Stimulated activated CD8-positive, alpha-beta memory T cell treated with anti-CD3 and anti-CD28 coated beads, Interleukin-15, amount 100 ng/mL, for 48 hours (primary cell): ENCODE data around the gene KLK6.

Experiments
- DNase-seq, 2 donors: peaks; one replicate each; pipeline ENCODE4 v3.0.0-alpha.2; 2020; ENCODE audit warnings: low read depth in 2 of 2

KLK6 gene

DNA sequence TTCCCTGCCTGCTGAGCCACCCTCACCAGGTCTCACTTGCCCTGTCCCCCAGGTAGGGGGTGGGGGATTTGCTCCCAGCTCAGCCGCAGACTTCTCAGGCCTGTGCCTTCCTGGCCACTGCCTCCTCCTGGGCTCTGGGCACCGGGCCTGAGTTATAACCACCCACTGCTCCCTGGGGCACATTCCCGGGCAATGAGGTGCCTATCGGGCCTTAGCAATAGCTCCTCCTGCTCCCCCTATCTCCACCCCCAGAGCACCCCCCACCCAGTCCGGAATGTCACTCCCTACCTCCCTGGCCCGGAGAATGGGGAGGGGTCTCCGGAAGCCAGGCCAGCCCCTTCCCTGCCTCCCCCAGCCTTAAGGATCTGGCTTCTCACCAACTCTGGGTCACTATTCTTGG is 16.5 kb downstream of the KLK6 start, which contains the start of gene KLK5:
KLK5 (minus strand) TSS at position 129 of the 400 bp plus-strand sequence. CDS start 381 bp downstream, outside the sequence.
- no peak for DNase-seq

- no peak for DNase-seq
Measured at GRCh38 chr19:50949861-50950260, 19.5 kb downstream of the KLK6 start.

GRCh38 chr19:50947123-50947522 is 22.3 kb downstream of the KLK6 start:
- DNase-seq, result no peak

DNA sequence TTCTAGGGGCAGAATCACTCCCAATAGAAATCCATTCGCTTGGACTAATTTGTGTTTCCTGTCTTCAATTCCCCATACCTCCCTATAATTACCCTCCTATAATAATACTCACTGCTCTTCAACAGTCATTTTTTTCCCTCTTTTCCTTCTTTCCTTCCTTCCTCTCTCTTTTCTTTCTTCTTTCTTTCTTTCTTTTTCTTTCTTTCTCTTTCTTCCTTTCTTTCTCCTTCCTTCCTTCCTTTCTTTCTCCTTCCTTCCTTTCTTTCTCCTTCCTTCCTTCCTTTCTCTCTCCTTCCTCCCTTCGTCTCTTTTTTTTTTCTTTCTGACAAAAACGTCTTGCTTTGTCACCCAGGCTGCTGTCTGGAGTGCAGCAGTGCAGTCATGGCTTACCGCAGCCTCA is 24.6 kb downstream of the KLK6 start:
- no peak for DNase-seq

DNA sequence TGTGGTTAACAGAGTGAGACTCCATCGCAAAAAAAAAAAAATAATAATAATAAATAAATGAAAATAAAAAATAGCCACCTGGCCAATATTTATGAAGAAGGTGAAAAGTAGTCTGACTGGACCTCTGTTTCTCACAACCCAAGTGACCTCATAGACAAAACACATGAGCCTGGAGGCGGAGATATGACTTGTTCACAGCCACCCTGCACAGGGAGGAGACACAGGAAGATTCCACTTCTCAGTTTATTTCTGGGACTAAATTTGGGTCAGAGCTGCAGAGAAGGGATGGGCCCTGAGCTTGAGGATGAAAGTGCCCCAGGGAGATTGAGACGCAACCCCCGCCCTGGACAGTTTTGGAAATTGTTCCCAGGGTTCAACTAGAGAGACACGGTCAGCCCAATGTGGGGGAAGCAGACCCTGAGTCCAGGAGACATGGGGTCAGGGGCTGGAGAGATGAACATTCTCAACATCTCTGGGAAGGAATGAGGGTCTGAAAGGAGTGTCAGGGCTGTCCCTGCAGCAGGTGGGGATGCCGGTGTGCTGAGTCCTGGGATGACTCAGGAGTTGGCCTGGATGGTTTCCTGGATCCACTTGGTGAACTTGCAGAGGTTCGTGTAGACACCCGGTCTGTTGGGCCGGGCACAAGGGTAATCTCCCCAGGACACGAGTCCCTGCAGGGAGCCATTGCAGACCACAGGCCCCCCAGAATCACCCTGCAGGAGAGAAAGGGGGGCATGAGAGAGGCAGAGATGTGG is 26.1 kb downstream of the KLK6 start:
- DNase-seq, result no peak

DNA sequence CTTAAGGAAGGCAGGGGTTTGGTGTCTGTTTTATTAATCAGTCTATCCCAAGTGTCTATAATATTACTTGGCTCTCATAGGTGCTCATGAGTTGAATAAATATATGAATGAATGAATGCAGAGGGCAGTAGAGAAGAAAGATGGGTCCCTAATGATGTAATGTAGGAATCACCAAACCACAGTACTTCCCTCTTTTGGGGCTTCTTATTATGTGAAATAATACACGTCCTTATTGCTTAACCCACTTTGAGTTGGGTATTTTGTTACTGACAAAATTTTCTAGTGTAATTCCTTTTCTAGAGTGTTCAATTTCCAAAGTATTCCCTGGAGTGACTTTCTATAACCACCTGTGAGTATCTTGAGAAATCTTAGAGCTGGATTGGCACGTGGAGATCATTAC is 29.8 kb downstream of the KLK6 start:
- DNase-seq, result no peak

- no peak for DNase-seq
Measured at GRCh38 chr19:50933640-50934039, 35.8 kb downstream of the KLK6 start.

- DNase-seq, result no peak
Measured at GRCh38 chr19:50932690-50933083, 36.7 kb downstream of the KLK6 start.

- DNase-seq, result no peak
Measured at GRCh38 chr19:50932018-50932689, 37.2 kb downstream of the KLK6 start.

DNA sequence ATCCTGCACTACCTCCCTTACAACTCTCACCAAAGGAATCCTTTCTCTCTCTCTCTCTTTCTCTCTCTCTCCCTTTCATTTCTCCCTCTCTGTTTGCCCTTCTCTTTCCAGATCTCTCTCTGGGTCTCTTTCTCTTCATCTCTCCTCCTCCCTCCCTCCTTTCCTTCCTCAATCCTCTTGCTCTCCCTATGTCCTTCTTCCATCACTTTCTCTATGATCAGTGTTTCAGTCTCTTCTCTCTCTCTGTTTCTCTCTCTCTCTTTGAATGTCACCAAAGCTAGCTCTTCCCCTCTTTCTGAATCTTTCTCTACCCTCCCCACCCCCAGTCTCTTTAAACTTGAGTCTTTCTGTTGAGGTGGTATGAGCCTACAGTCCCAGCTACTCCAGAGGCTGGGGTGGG is 38.4 kb downstream of the KLK6 start:
- no peak for DNase-seq

DNA sequence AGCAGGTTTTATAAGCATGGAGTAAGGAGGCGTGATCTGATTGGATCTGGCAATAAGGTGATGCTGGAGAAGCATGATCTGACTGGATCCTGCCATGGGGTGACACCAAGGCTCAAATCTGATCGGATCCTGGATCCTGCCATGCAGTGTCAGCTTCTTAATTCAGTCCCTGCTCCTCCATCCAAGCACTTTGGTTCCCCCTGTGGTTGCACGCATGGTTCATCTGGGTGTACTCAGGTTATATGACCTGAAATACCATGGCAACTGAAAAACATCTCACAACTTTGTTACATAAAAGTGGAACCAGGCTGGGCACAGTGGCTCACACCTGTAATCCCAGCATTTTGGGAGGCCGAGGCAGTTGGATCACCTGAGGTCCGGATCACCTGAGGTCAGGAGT is 40.6 kb downstream of the KLK6 start:
- DNase-seq, result no peak

DNA sequence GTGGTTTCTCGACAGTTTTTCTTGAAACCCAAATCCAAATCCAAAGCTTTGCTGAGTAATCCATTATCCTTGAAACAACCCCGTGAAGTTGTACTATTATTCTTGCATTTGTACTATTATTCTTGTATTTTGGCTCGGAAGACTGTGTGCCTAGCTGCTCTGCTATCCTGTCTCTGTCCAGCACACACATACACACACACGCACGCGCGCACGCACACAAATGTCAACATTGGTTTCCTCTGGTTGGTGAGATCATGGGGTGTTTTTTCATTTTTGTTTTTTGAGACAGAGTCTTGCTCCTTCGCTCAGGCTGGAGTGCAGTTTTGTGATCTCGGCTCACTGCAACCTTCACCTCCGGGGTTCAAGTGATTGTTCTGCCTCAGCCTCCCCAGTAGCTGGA is 43.2 kb downstream of the KLK6 start:
- DNase-seq, result no peak

DNA sequence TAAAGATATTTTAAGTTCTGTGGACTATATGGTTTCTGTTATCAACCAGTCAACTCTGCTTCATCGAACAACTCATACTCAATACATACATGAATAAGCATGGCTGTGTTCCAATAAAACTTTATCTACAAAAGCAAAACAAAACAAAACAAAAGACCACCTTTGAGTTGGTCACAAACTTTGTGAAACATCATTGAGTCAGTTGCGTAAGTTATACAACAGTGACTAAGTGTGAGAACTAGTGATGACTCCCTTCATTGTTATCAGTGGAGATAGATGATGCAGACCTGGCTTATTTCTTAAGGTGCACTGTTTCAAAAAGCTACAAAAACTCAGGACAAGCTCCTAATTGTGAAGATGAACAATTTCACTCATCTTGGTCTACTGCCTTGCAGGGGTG is 43.7 kb downstream of the KLK6 start:
- DNase-seq, result no peak

DNA sequence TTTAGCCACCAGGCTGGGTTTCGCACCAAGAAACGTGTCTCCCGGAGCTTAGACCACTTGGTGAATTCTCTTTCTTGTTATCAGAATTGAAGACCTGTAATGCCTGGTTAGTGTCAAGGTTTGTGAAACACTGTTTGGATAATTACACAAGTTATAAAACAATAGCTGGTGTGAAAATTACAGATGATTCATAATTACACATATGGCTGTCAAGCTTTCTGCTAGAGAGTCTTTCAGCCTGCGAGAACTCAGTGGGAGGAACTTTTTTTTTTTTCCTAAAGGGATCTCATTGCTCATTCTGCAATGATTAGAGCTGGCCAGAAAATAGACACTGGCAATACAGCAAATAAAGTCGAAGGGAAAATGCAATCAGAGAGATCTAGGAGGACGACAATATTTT is 44.8 kb downstream of the KLK6 start:
- DNase-seq, result no peak

DNA sequence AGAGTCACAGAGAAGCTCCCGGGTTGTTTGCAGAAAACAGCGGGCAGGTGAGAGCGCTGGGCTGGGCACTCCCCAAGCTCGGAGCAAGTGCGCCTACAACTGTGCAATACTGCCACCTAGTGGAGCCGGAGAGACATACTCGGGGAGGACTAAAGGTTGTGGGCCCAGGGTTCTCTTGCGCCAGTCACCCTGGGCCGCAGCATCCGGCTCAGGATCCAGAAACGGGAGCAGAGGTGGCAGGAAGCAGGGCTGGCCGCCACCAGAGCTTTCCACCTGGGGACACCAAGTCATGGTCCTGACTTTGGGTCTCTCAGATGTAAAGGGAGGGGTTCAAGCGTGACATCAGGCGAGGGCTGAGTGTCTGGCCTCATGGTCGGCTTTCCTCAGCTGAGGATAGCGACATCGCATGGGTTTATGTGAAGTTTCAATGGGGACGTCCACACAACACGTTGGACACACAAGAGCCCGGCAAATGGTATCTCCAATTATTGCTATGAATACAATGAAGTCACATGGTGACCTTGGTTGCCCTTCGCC is 47.0 kb downstream of the KLK6 start:
- DNase-seq, result peak; percentile 49 to 58

DNA sequence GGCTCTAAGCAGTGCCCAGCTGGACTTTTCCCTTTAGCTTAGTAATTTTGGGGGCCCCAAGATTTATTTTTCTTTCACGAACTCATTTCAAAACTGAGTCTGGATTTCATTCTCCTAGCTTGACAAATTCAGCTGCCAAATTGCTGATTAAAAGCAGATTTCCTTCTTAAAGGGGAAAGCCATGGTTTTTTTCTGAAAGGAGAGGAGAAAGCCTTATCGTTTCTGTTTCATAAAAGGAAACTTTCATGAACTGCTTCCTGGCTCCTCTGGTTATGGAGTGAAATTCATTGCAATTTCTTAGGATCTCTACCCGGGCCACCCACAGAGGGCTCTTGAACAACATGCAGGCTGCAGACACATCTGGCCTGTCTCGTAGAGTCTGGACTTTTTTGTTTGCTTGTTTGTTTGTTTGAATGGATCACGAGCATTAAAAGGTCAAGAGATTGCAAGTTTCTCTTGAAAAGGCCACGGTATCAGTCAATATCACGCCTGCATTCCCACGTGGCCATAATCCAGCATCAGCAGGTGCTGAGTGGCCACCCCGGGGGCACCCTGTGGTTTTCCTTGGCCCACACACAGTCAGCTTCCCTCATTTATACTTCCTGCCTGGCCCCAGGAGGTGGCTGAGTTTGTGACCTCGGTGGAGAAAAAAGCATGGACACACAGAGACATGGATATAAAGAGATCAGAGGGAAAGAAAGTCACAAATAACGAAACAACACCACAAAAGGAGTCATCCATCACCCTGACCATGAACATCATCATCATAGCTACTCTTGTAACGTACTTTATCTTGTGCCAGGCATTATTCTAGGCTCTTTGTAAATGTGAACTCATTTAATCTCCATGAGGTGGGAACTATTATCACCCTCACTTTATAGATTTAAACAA is 47.7 kb downstream of the KLK6 start:
- DNase-seq, result no peak

DNA sequence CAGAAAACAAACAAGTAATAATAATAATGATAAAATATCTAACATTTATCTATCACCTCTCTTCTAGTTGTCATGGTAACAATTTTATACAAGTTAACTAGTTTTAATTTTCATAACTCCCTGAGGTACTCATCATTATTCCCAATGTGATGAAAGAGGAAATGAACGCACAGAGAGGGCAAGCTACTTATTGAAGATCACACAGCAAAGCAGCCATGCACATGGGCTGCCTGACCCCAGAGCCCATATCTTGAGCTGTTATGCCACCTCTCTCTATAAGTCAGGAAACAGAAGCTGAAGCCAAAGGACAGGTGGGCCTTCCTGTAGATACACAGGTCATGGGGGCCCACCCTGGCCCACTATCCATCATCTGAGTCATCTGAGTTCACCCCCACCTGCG is 53.3 kb downstream of the KLK6 start:
- no peak for DNase-seq

GRCh38 chr19:50912727-50913716 is 56.4 kb downstream of the KLK6 start:
- peak; percentile 19 to 20 for DNase-seq

GRCh38 chr19:50912102-50912599 is 57.2 kb downstream of the KLK6 start:
- DNase-seq, result no peak

GRCh38 chr19:50911206-50912101 is 57.9 kb downstream of the KLK6 start, which contains the start of gene KLK4:
TSS of gene KLK4 (minus strand) at chr19:50911395. CDS start at chr19:50910738, 657 bp downstream.
- no peak for DNase-seq
